ENCODE measurements around the gene ANKEF1. TPM values are rescaled to one million over a fixed set of nuclear protein-coding genes. Genes with fewer than 3 reads are reported as not detected.

The ANKEF1 gene
- total and polyA plus RNA-seq, 8 donors: 1.7 to 10.0 (median 6.6) TPM

DNA sequence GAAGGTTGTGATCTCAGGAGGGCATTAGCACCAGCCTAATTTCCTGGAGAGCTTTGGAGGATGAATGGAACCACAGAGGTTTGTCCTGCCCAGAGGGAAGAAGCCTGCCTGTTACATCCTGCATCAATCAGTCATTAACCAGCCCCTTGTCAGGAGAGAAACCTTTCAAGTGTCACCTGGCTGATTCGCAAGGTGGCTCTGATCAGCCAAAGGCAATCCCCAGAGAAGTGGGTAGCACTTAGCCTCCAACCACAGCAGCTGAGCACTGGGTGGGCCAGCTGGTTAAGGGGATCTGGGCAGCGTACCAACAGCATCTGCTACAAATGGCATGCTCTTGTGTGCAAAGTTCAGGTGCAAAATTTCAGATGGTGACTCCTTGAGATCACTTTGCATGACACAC lies 26.9 kb downstream of the ANKEF1 start:
- Histone ChIP-seq H3K27me3 (no peaks in the 10 kb centered on the region), H3K9me3 (no peaks in the 10 kb centered on the region), H3K4me3 (no peak overlapping the region), H3K4me1 (no peaks in the 10 kb centered on the region), H3K27ac (no peak overlapping the region), H3K36me3 (peaks cover 0 to 3% (median 0%) of the 10 kb centered on the region in 3 donors)
- no peak for TF ChIP-seq CTCF (IDR thresholded peaks at IDR 0.05)
- intact Hi-C loops (cut with DNase I): no loop called here
- DNase-seq (no peak), ATAC-seq (no peak), FAIRE-seq (no peak)
- 66 to 69% methylated on average over 2 of the region's 2 CpGs for WGBS, 2 donors

DNA sequence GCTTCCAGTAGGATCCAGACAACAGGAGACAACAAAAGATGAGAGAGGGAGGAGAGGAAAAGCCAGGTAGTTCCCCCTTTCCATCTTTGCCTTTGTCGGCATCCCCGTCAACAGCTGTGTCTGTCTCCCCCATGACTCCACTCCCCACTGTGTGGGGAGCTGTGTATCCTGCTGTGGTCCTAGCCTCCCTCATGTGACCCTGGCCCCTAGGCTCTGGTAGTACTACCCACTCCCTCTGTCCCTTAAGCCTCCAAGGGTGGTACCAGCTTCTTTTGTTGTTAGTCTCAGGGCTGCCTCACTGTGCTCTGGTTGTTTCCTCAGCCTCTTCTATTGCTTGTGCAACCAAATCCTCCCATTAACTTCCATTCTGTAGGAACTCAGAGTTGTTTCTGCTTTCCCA lies 28.7 kb downstream of the ANKEF1 start:
- H3K27ac ChIP-seq: no peak overlapping the region
- no peak for ATAC-seq
- no peak overlapping the region for H3K4me3 ChIP-seq
- FAIRE-seq: no peak
- no peaks in the 10 kb centered on the region for H3K4me1 ChIP-seq
- H3K36me3 ChIP-seq: no peaks in the 10 kb centered on the region
- DNase-seq: no peak
- no peaks in the 10 kb centered on the region for H3K27me3 ChIP-seq
- no peaks in the 10 kb centered on the region for H3K9me3 ChIP-seq
- WGBS, 2 donors: 95 to 97% methylated on average over 2 of the region's 2 CpGs
- intact Hi-C loops (cut with DNase I): no loop called here
- no peak for TF ChIP-seq CTCF (IDR thresholded peaks at IDR 0.05)

- whole genome bisulfite sequencing, 2 donors: 86 to 92% methylated on average over 1 of the region's 1 CpG
- intact Hi-C loops (cut with DNase I): no loop called here
- ATAC-seq (no peak), DNase-seq (no peak), FAIRE-seq (no peak)
- H3K27ac ChIP-seq: no peak overlapping the region
- H3K36me3 ChIP-seq: no peaks in the 10 kb centered on the region
- no peaks in the 10 kb centered on the region for H3K27me3 ChIP-seq
- H3K4me1 ChIP-seq: no peaks in the 10 kb centered on the region
- no peak overlapping the region for H3K4me3 ChIP-seq
- TF ChIP-seq CTCF (IDR thresholded peaks at IDR 0.05): no peak
- no peaks in the 10 kb centered on the region for H3K9me3 ChIP-seq
Observed at GRCh38 chr20:10064611-10065010, 29.8 kb downstream of the ANKEF1 start.

DNA sequence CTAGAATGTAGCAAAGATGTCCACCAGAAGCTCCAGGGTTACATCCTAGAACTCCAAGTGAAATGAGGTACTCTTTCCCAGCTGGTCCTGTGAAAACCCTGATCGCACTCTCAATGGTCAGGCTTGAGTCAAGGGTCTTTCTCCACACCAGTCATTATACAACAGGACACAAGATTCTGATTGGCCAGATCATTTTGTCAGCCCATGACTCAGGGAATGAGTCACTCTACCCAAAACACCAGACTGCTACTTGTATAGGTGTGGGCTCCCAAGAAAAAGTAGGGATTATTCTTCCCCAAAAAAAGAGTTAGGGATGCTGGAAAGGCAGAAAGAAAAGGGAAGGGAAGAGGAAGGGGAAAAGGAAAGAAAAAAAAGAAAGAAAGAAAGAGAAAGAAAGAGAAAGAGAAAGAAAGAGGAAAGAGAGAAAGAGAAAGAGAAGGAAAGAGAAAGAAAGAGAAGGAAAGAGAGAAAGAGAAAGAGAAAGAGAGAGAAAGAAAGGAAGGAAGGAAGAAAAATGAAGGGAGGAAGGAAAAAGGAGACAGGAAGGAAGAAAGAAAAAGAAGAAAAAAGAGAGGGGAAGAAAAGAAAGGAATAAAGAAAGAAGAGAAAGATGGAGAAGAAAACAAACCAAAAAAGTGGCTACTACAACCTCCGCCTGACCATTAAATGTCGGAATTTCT lies 30.5 kb downstream of the ANKEF1 start:
- 95 to 97% methylated on average over 3 of the region's 3 CpGs for whole genome bisulfite sequencing, 2 donors
- no peak overlapping the region for H3K4me3 ChIP-seq
- no peak for TF ChIP-seq CTCF (IDR thresholded peaks at IDR 0.05)
- intact Hi-C loops (cut with DNase I): no loop called here
- ATAC-seq (no peak), DNase-seq (no peak), FAIRE-seq (no peak)
- H3K9me3 ChIP-seq: no peaks in the 10 kb centered on the region
- H3K4me1 ChIP-seq: no peaks in the 10 kb centered on the region
- H3K36me3 ChIP-seq: no peaks in the 10 kb centered on the region
- no peaks in the 10 kb centered on the region for H3K27me3 ChIP-seq
- H3K27ac ChIP-seq: no peak overlapping the region

GRCh38 chr20:10067321-10067720 lies 32.5 kb downstream of the ANKEF1 start:
- Histone ChIP-seq H3K4me3 (no peak overlapping the region), H3K27ac (no peak overlapping the region), H3K27me3 (no peaks in the 10 kb centered on the region), H3K36me3 (no peaks in the 10 kb centered on the region), H3K9me3 (no peaks in the 10 kb centered on the region), H3K4me1 (no peaks in the 10 kb centered on the region)
- DNase-seq: no peak
- intact Hi-C loops (cut with DNase I): no loop called here
- FAIRE-seq: no peak
- ATAC-seq: no peak
- WGBS, 2 donors: 65 to 84% methylated on average over 2 of the region's 2 CpGs
- TF ChIP-seq CTCF (IDR thresholded peaks at IDR 0.05): no peak

All from pancreas (tissue), 10 donors.